MG63 (cell line): ENCODE results near the gene CHN2. TPM values are rescaled to one million over a fixed set of nuclear protein-coding genes. Genes with fewer than 3 reads are reported as not detected.

ENCODE experiments used
- DNase-seq: peaks from one replicate; pipeline ENCODE4 v3.0.0-alpha.2; 2020
- H3K27me3 ChIP-seq: fragments of 250-450 bp; sonication (Bioruptor Pico); 2 replicates; pipeline ENCODE4 v1.5.1; 2020; ENCODE audit warnings: mild to moderate bottlenecking, moderate library complexity
- H3K36me3 ChIP-seq: fragments of 250-450 bp; sonication (Bioruptor Pico); 2 replicates; pipeline ENCODE4 v1.5.1; 2020; ENCODE audit warnings: mild to moderate bottlenecking, moderate library complexity
- H3K4me3 ChIP-seq: fragments of 250-450 bp; sonication (Bioruptor Pico); 2 replicates; pipeline ENCODE4 v1.5.1; 2020; ENCODE audit warnings: mild to moderate bottlenecking, moderate library complexity
- H3K9me3 ChIP-seq: fragments of 250-450 bp; sonication (Bioruptor Pico); 2 replicates; pipeline ENCODE4 v1.5.1; 2020; ENCODE audit warnings: mild to moderate bottlenecking, moderate library complexity
- total RNA-seq: library from RNA; depleted of rRNA; stranded (reverse); fragments of >200 nt; shearing (Covaris generic); gene quantifications from 2 replicates; pipeline ENCODE4 v1.2.3, GENCODE V29; 2014; ENCODE audit warnings: low replicate concordance

Gene CHN2
- total RNA-seq, 1 experiment from 2014 or later: 3.7 TPM

DNA sequence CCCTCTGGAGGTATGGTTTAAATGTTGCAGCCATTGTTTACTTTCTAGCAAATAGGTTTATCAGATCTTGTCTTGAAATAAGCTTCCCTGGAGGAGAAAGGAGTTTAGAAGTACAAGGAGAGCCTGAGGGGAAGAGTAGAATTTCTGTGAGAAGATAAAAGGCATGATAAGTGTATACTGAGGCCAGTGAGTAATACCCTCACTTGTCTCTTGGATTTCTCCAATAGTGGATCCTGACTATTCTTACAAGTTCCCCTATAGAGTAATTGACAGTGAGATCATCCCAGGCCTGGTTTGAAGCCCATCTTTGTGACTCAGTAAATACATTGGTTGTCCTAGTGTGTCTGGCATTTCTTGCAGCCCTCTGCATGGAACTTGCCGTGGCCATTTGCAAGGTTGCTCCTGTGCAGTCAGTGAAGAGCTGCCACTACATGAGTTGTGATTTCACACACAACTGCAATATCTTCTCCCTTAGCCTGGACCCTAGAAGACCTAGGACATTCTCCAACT lies 41.6 kb downstream of the CHN2 start:
- Histone ChIP-seq H3K27me3 (no peaks in the 10 kb centered on the region), H3K4me3 (no peak overlapping the region), H3K9me3 (no peaks in the 10 kb centered on the region), H3K36me3 (no peaks in the 10 kb centered on the region)
- DNase-seq: no peak

DNA sequence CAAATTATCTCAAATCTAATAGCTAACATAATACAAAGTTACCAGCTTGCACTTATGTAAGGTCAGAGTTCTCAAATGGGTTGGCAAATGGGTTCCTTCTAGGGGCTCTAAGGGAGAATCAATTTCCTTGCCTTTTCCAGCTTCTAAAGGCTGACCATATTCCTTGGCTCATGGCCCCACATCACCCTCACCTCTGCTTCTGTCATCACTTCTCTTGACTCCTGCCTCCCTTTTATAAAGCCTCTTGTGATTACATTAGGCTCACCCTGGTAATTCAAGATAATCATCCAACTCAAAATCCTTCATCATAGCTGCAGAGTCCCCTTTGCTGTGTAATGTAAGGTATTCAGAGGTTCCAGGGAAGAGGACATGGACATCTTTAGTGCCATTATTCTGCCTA lies 42.1 kb downstream of the CHN2 start:
- Histone ChIP-seq H3K9me3 (no peaks in the 10 kb centered on the region), H3K36me3 (no peaks in the 10 kb centered on the region), H3K27me3 (no peaks in the 10 kb centered on the region), H3K4me3 (no peak overlapping the region)
- no peak for DNase-seq

DNA sequence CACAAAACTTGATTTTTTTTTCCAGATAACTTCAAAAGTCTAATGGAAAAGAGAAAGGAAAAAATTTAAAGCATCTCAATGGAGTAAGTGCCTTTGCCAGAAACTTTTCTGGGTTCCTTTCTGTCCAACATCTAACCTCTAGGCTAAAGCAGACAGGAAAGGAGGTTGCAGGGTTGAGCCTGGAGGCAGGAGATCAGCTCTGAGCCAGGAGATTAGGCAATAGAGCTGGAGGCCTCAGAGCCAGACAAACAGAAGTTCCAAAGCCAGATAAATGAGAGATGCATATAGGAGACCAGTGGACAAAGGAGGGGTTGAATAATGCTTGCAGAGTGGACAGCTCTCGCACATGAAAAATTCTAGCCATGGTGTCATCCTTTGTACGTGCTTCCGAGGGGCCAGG lies 42.9 kb downstream of the CHN2 start:
- H3K4me3 ChIP-seq: no peak overlapping the region
- peak; percentile 30 for DNase-seq
- H3K27me3 ChIP-seq: no peaks in the 10 kb centered on the region
- H3K9me3 ChIP-seq: no peaks in the 10 kb centered on the region
- no peaks in the 10 kb centered on the region for H3K36me3 ChIP-seq

DNA sequence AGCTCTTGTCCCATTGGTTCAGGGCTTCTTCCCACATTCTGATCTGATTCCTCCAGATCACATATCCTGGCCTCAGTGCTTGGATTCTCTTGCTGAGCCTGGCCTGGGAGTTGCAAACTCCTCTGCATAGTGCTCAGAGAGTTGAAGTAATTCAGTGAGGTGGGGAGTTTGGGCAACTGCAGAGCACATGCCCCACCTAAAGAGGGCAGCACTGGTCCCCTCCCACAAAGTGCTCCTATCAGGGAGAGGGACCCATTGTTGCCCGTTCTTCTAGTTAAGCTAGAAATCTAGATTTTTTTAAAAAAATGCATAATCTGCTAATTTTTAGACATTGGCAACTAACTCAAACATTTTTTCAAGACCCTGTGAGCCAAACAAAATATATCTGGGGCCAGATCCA lies 45.1 kb downstream of the CHN2 start:
- no peaks in the 10 kb centered on the region for H3K9me3 ChIP-seq
- H3K27me3 ChIP-seq: peaks cover 4% of the 10 kb centered on the region
- no peak for DNase-seq
- H3K4me3 ChIP-seq: no peak overlapping the region
- H3K36me3 ChIP-seq: no peaks in the 10 kb centered on the region

DNA sequence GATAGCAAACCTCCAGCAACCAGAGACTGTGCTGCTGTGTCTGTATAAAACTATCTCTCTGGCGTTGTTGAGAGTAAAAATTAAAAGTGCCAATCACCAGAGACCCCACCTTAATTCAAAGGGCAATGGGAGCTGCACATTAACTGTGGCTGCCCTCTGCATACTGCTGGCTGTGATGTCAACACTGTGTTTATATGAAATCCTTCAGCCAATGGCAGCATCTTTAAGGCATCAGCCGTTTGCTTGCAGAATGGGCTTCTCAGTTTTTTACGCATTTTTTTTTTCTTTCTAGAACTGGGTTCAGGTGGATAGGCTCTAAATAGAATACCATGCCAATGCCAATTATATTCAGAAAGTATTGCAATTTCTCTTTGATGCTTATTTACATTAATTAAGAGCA lies 47.7 kb downstream of the CHN2 start:
- DNase-seq: no peak
- Histone ChIP-seq H3K27me3 (peaks cover 4% of the 10 kb centered on the region), H3K9me3 (no peaks in the 10 kb centered on the region), H3K4me3 (no peak overlapping the region), H3K36me3 (no peaks in the 10 kb centered on the region)

DNA sequence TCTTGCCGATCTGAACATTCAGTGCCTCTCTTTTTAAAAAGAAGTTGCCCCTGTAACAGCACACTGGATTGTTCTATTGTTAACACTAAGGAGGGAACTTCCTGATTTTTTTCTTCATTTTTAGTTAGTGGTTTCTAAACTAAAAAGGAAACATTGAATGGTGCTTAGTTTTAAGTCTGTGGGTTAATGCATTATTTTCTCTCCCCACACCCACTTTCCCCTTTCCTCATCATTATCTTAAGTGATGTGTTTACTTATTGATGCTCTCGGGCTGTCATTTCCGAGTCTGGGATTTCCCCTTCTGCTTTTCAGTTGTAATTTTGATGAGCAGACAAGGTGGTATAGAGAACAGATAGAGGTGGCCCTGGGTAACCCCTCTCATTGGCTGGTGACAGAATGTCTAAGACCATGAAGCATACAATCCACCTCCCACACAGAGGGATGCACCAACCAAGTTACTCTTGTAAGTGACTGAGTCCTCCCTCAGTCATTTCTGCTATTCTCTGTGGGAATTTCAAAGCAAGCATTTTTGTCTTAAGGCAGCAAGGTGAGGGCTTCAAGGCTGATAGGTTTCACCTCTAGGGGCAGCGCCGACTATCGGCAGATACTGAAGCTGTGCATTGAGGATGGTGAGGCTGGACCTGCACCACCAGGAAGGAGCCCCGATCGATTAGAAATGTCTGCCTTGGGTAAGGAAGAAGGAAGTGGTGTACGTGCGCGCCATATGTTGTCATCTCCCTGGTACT lies 49.5 kb downstream of the CHN2 start:
- Histone ChIP-seq H3K36me3 (no peaks in the 10 kb centered on the region), H3K27me3 (peaks cover 4% of the 10 kb centered on the region), H3K4me3 (no peak overlapping the region), H3K9me3 (no peaks in the 10 kb centered on the region)
- no peak for DNase-seq

DNA sequence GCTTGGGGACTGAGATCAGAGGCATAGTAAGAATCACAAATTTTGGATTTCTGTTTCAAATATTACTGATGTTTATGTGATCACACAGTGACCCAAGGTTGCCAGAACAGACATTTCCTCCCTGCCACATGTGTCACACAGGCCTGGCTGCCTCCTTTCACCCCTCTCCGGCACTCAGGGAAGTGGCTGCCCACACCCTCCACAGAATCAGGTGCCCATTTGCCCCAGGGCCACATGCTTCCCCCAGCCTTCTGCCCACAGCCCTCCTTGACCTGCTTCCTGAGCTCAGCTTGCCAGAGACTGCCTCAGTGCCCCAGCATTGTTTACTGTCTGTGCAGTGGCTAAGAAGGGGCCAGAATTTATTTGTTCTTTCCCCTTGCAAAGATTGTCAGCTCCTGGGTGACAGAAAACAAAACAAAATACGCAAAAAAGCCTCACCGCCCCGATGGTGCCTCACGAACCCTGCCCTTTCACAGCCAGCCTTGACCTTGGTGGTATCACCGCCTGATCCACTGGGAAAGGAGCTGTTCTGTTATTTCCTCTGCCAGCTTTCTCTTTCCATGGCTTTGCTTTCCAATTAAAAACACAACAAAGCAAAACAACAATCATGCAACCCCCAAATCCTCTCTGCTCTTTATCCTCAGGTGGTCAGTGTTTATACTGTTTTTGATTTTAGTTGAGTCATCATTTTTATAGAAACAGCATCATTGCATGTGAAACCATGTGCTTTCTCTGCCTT lies 52.8 kb downstream of the CHN2 start:
- DNase-seq: no peak
- H3K36me3 ChIP-seq: no peaks in the 10 kb centered on the region
- no peaks in the 10 kb centered on the region for H3K9me3 ChIP-seq
- no peak overlapping the region for H3K4me3 ChIP-seq
- H3K27me3 ChIP-seq: peaks cover 4% of the 10 kb centered on the region

DNA sequence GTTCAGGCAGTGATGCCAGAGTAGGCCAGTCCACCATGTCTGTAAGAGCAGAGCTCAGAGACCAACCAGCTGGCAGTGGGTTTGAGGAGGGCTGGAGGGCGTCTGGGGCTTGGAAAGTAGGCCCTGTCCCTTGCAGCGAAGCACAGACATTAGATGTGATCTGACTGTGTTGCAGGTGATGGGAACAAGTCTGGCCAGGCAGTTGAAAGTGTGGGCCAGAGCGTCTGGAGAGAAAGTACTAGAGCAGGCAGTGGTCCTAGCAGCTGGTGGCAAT lies 53.3 kb downstream of the CHN2 start:
- no peak for DNase-seq
- no peaks in the 10 kb centered on the region for H3K9me3 ChIP-seq
- peaks cover 4% of the 10 kb centered on the region for H3K27me3 ChIP-seq

DNA sequence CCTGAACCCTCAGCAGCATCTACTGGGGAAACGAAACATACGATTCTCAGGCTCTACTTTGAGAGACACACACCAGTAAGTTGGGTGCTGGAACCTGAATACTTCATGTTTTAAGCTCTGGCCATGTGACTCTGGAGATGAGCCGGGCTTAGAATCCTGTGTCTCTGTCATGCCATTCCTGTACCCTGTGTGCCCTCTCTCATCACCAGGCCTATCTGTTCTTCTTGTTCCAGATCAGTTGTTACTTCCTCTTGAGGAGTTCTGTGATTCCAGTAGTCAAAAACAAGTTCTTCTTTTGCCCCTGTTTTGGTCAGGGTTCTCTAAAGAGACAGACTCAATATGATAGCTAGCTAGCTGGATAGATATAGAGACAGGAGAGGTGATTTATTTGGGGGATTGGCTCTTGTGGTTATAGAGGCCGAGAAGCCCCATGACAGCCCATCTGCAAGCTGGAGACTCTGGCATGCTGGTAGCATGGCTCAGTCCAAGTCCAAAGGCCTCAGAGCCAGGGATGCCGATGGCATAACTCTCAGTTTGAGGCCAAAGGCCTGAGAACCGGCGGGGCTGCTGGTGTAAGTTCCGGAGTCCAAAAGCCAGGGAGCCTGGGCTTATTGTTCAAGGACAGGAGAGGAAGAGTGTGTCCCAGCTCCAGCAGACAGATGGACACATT lies 54.3 kb downstream of the CHN2 start:
- Histone ChIP-seq H3K27me3 (no peaks in the 10 kb centered on the region; the same call in 1 of the 2 replicates), H3K4me3 (no peak overlapping the region), H3K36me3 (no peaks in the 10 kb centered on the region), H3K9me3 (no peaks in the 10 kb centered on the region)
- no peak for DNase-seq

More for the DNA sequence above, 53.3 kb downstream of the CHN2 start:
- Histone ChIP-seq H3K36me3 (no peaks in the 10 kb centered on the region), H3K4me3 (no peak overlapping the region)

DNA sequence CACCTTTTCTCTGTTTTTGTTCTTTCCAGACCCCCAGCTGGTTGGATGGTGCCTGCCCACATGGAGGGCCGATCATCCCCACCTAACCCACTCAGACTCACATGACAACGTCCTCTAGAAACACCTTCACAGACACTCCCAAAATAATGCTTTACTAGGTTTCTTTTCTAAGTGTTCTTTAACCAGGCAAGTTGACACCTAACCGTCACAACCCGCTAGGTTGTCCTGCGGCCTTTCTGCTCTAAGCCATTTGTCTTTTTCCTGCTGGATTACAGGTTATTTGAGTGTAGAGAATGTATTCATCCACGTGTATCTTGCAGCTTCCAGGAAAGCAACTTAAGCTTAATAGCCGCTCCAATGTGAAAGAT lies 54.8 kb downstream of the CHN2 start:
- no peak overlapping the region for H3K4me3 ChIP-seq
- DNase-seq: no peak
- no peaks in the 10 kb centered on the region for H3K36me3 ChIP-seq
- no peaks in the 10 kb centered on the region for H3K27me3 ChIP-seq
- no peaks in the 10 kb centered on the region for H3K9me3 ChIP-seq

DNA sequence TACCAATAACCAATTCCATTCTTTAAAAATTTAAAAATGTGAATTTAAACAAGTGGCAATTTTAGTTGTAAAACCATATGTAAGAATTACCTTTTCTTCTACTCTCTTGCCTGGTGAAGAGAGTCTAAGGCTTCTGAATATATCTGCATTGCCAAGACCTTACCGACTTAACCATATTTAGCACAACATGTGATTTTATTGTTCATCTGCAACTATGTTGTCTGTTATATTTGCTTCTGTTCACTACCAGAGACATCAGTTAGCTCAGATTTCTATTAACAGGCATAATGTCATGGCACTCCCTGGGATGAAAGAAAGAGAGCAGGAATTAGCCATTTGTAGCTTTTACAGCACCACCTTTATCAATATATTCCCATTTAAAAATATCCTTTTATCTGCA lies 55.3 kb downstream of the CHN2 start:
- no peaks in the 10 kb centered on the region for H3K9me3 ChIP-seq
- no peaks in the 10 kb centered on the region for H3K27me3 ChIP-seq
- H3K4me3 ChIP-seq: no peak overlapping the region
- no peak for DNase-seq
- H3K36me3 ChIP-seq: no peaks in the 10 kb centered on the region

DNA sequence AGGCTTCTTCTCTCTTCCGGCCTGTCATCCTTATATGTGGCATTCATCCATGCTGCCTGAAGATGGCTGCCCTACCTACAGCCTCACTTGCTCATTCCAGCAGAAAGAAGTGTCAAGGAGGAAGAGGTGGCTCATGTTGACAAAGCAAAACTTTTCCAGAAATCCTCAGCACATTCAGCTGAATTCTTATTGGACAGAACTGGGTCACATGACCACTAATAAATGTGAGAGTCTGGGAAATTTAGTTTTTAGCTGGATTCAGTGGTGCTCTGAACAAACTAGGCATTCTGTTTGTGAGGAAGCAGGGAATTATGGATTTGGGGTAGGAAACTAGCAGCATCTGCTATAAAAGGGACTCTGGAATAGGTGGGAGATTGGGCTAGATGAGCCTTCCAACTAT lies 58.6 kb downstream of the CHN2 start:
- DNase-seq: no peak
- Histone ChIP-seq H3K4me3 (no peak overlapping the region), H3K27me3 (no peaks in the 10 kb centered on the region), H3K36me3 (no peaks in the 10 kb centered on the region), H3K9me3 (no peaks in the 10 kb centered on the region)

DNA sequence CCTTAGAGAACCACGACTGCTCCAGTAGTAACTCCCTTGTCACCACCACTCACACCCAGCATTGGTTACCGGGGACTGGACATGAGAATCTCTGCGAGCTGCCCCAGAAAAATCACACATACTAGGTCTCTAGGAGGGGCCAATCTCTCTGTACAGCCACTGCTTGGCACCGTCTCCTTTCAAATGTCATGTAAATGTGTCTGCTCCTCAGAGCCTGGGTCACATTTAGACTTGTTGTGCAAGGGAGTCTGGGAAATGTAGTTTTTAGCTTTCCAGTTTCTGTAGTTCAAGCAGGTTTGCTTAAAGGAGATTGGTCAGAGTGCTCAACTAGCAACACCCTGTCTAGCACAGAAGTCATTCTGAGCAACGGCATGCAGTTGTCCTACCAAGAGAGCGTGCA lies 60.0 kb downstream of the CHN2 start:
- H3K9me3 ChIP-seq: no peaks in the 10 kb centered on the region
- H3K4me3 ChIP-seq: no peak overlapping the region
- H3K27me3 ChIP-seq: no peaks in the 10 kb centered on the region
- no peaks in the 10 kb centered on the region for H3K36me3 ChIP-seq
- DNase-seq: no peak

DNA sequence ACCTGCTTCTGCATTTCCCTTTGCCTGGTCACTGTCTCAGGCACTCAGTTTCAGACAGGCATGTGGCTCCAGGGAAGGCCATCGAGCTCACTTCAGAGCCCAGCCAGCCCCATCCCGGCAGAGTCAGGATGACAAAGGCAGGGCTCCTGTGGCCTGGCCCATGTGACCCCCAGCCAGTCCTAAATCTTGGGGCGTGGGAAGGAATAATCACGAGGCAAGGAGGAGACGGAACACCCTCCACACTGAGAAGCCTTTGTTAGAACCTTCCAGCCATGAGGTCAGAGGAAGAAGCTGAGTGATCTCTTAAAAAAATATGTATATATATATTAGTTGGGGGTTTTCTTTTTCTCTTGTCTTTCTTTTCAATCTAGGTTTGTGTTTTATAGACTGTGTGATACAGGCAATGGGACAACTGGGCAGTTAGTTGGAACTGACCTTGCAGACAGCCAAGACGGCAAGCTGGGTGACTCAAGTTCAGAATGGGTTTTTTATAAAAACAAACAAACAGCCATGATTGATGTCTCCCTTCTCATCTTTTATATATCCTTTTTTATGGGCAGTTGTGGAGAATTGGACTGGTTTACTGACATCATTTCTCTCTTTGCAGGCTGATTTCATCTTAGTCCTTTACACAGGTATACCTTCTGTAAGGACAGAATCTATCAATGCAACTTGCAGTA lies 60.8 kb downstream of the CHN2 start:
- H3K9me3 ChIP-seq: no peaks in the 10 kb centered on the region
- no peak for DNase-seq

DNA sequence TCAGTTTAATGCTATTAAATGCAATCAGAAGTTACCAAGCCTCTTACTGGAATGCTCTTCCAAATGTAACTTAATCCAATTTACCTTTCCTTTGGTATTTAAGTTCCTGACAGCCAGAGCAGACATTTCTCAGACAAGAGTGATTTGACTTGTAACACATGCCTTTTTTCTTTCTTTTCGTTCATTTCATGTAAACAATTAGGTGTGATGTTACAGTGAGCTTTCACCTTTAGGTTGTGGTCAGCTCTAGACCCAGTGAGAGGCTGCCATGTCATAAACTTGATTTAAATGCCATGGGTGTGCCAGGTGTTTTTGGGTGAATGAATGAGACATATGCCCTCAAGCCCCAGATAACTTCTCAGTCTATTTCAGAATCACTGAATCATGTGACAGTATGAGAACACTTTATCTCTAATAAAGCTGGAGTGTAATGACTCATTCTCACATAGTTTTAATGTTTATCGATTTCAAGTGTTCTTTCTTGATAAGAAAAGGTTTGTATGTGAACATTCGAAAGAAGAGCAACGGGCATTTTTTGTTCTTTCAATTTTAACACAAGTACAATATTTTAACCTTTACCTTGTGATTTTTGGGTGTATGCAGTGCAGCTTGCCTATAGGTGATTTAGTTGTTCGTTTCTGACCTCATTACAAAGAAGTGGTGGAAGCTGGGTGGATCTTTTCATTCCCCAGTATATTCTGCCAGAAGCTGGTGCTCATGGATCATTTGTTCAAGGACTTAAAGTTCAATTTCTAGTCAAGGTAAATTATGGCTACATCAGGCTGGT lies 61.5 kb downstream of the CHN2 start:
- Histone ChIP-seq H3K27me3 (no peaks in the 10 kb centered on the region), H3K4me3 (no peak overlapping the region)
- DNase-seq: no peak

More for the DNA sequence above, 60.8 kb downstream of the CHN2 start:
- Histone ChIP-seq H3K27me3 (no peaks in the 10 kb centered on the region), H3K36me3 (no peaks in the 10 kb centered on the region), H3K4me3 (no peak overlapping the region)

DNA sequence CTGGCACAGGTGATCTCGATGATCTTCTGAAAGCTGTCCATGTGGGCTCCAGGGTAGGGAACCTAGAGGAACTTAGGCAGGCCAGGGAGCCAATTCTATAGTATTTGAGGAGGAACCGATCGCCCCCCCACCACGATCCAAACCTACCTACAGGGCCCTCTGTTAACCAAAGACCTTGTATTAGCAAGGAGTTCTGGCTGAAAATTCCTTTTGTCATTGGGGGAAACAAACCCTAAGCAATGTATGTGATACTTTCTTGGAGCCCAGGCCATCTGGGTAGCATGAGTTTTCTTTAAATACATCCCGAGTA lies 62.1 kb downstream of the CHN2 start:
- no peak overlapping the region for H3K4me3 ChIP-seq
- DNase-seq: no peak

More for the DNA sequence above, 61.5 kb downstream of the CHN2 start:
- no peaks in the 10 kb centered on the region for H3K9me3 ChIP-seq
- no peaks in the 10 kb centered on the region for H3K36me3 ChIP-seq

DNA sequence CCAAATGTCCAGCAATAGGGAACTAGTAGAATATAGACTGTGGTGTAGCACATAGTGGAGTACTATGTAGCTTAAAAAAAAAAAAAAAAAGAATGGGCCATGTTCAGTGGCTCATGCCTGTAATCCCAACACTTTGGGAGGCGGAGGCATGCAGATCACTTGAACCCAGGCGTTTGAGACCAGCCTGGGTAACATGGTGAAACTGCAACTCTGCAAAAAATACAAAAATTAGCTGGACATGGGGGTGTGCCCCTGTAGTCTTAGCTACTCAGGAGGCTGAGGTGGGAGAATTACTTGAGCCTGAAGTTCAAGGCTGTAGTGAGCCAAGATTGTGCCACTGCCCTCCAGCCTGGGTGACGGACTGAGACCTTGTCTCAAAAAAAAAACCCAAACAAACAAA lies 64.4 kb downstream of the CHN2 start:
- Histone ChIP-seq H3K4me3 (no peak overlapping the region), H3K36me3 (no peaks in the 10 kb centered on the region), H3K27me3 (no peaks in the 10 kb centered on the region), H3K9me3 (no peaks in the 10 kb centered on the region)
- DNase-seq: no peak

More for the DNA sequence above, 62.1 kb downstream of the CHN2 start:
- no peaks in the 10 kb centered on the region for H3K27me3 ChIP-seq
- H3K9me3 ChIP-seq: no peaks in the 10 kb centered on the region
- H3K36me3 ChIP-seq: no peaks in the 10 kb centered on the region
